Measurements from ENCODE around the gene DISP3. TPM values are rescaled to one million over a fixed set of nuclear protein-coding genes. Genes with fewer than 3 reads are reported as not detected.

DISP3 gene
- total and polyA plus RNA-seq, 9 of the 15 experiments (the other 6 are each of a cell fraction or from before 2014, with no cell fraction given): 0.03 to 0.19 (median 0.15) TPM; not detected in 5

DNA sequence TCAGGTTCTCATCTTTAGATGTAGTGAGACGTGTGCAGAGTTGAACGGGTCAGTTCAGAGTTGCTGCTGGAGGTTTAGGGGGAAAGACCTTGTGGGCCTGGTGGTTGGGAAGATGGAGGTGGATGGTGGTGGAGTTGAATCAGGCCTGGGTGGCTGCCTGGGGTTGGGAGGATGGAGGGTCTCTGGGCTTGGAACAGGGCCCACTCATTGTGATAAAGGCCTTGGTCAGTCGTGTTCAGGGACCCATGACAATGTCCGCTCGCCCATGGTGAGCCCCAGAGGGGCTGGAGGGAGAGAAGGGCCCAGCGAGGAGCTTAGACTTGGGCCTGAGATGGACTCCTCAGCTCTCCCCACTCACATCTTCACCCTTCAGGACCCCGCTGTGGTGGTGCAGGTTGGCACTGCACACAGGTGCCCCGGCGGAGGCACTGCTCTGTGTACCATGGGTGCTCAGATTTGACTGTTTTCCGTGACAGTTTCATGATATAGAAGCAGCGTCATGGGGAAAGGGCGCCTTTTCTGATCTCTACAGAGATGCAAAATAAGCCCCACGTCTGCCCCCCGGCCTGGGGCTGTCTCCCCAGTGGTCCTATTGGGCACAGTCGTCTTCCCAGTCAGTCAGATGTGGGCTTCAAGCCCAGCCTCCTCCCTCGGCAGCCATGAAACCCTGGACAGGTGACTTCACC, 39.2 kb downstream of the DISP3 start:
- in situ Hi-C loops (cut with MboI) (no loop called here), intact Hi-C loops (cut with micrococcal nuclease) (no loop called here)
- DNase-seq (ENCODE audit: extremely low read depth in 1 of 4, low spot score in 3 of 4) (no peak), FAIRE-seq (no peak), ATAC-seq (no peak)
- Histone ChIP-seq H3K79me2 (ENCODE audit: control insufficient read depth, insufficient read depth, low read length) (no peaks in the 10 kb centered on the region), H3K4me2 (ENCODE audit: insufficient read depth, low read length) (no peak overlapping the region), H3K27me3 (ENCODE audit: control insufficient read depth in 2 of 2, insufficient read depth in 2 of 2, low read length in 2 of 2) (peaks cover 6 to 36% of the 10 kb centered on the region in 2 experiments; a peak in 4 of 5 replicates), H3K27ac (ENCODE audit: extremely low read depth, low read depth, low read length) (no peak overlapping the region), H3K36me3 (ENCODE audit: control insufficient read depth, insufficient read depth, low read length) (no peaks in the 10 kb centered on the region), H3K9ac (ENCODE audit: insufficient read depth in 1 of 2, low read depth in 2 of 2, low read length in 2 of 2) (no peak overlapping the region), H3K9me3 (replicated peaks; ENCODE audit: control insufficient read depth, insufficient read depth, low read depth, low read length) (no peaks in the 10 kb centered on the region), H3K9me1 (ENCODE audit: control insufficient read depth, insufficient read depth, low read length) (no peaks in the 10 kb centered on the region), H3K4me3 (no peak overlapping the region), H2AFZ (ENCODE audit: low read depth, low read length) (no peak overlapping the region), H4K20me1 (replicated peaks; ENCODE audit: control insufficient read depth, insufficient read depth, low read length) (no peaks in the 10 kb centered on the region; the same call in 1 of the 2 replicates), H3K4me1 (replicated peaks in 1 of 2; ENCODE audit: control insufficient read depth in 2 of 2, insufficient read depth in 2 of 2, low read length in 2 of 2) (0 out of 5 replicates have a peak, but pooled peaks cover 0 to 3% of the 10 kb centered on the region in 2 experiments)
- no TSS peak for BruUV-seq (replicated peaks)
- 0% methylated on average over 16 of the region's 16 CpGs for WGBS (ENCODE audit: insufficient coverage, low coverage, missing lambda C conversion rate)
- TF ChIP-seq RFX5 (IDR thresholded peaks at IDR 0.05; ENCODE audit: low read depth, low read length): no peak
- no peak for TF ChIP-seq ZNF584 (CRISPR knock-in tag; IDR thresholded peaks at IDR 0.05; ENCODE audit: low read depth)
- ChIA-PET CTCF (ENCODE audit: low intra/inter-chr PET ratio) (no interaction called here), POLR2A (interaction anchor here (0.6 kb wide), 1 partner anchor 1117 kb away, joined by 3 read pairs; no protein-coding TSS in a partner anchor)

DNA sequence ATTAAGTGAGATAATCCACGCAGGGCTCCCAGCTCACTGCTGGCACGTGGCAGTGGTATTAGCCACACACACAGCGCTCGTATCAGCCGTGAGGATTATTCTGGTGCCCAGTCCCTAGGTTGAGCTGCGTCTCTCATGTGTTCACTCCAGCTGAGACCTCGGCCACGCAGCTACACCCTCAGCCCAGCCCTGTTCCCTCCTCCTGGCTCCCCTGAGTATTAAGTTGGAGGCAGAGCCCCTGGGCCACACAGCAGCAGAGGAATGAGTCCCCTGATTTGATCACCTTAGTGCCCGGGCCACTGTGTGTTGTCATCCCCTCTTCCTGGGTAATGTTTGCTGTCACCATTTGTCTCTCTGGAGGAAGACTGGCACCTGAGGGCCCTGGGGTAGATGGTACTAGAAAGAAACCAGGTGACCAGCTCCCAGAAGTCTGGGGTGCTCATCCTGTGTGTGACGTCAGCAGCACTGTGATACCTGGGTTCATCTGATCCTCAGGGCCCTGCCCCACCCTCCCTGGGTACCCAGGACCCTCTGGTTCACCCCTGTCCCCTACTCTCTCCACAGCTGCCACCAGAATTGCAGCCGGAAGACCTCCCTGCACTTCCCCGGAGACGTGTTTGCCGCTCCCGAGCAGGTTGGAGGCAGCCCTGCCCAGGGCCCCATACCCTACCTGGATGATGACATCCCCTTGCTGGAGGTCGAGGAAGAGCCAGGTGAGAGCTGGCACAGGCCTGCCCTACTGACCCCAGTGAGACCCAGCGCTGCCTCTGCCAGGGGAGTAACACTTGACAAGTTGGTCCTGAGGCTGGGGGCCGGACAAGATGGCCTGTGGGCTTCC, 40.1 kb downstream of the DISP3 start:
- Histone ChIP-seq H4K20me1 (replicated peaks; ENCODE audit: control insufficient read depth, insufficient read depth, low read length) (no peaks in the 10 kb centered on the region; the same call in 1 of the 2 replicates), H3K9ac (ENCODE audit: insufficient read depth in 1 of 2, low read depth in 2 of 2, low read length in 2 of 2) (no peak overlapping the region; a peak in 1 of 4 replicates), H3K4me2 (ENCODE audit: insufficient read depth, low read length) (no peak overlapping the region), H3K9me3 (replicated peaks; ENCODE audit: control insufficient read depth, insufficient read depth, low read depth, low read length) (no peaks in the 10 kb centered on the region), H3K36me3 (ENCODE audit: control insufficient read depth, insufficient read depth, low read length) (no peaks in the 10 kb centered on the region), H3K27me3 (ENCODE audit: control insufficient read depth in 2 of 2, insufficient read depth in 2 of 2, low read length in 2 of 2) (peaks cover 6 to 36% of the 10 kb centered on the region in 2 experiments; a peak in 4 of 5 replicates), H2AFZ (ENCODE audit: low read depth, low read length) (no peak overlapping the region), H3K27ac (ENCODE audit: extremely low read depth, low read depth, low read length) (no peak overlapping the region), H3K9me1 (ENCODE audit: control insufficient read depth, insufficient read depth, low read length) (no peaks in the 10 kb centered on the region), H3K4me3 (no peak overlapping the region), H3K4me1 (replicated peaks in 1 of 2; ENCODE audit: control insufficient read depth in 2 of 2, insufficient read depth in 2 of 2, low read length in 2 of 2) (0 out of 5 replicates have a peak, but pooled peaks cover 0 to 3% of the 10 kb centered on the region in 2 experiments), H3K79me2 (ENCODE audit: control insufficient read depth, insufficient read depth, low read length) (no peaks in the 10 kb centered on the region)
- no peak for DNase-seq (ENCODE audit: extremely low read depth in 1 of 4, low spot score in 3 of 4)
- CTCF ChIA-PET (ENCODE audit: low intra/inter-chr PET ratio): no interaction called here
- intact Hi-C loops (cut with micrococcal nuclease): no loop called here
- POLR2A ChIA-PET: interaction anchor here (0.6 kb wide), 1 partner anchor 1117 kb away, joined by 3 read pairs; no protein-coding TSS in a partner anchor
- no peak for ATAC-seq
- BruUV-seq (replicated peaks): no TSS peak
- no peak for FAIRE-seq
- in situ Hi-C loops (cut with MboI): no loop called here
- WGBS (ENCODE audit: insufficient coverage, low coverage, missing lambda C conversion rate): under 1% methylated on average over 17 of the region's 18 CpGs
- no peak for TF ChIP-seq LEF1 (IDR thresholded peaks at IDR 0.05)
- TF ChIP-seq HDAC1 (IDR thresholded peaks at IDR 0.05): no peak
- no peak for TF ChIP-seq ZNF644 (tag; IDR thresholded peaks at IDR 0.05; ENCODE audit: low read depth)
- TF ChIP-seq ETS2 (tag; IDR thresholded peaks at IDR 0.05; ENCODE audit: borderline replicate concordance, poor library complexity, severe bottlenecking): no peak
- TF ChIP-seq, protein P1, sequence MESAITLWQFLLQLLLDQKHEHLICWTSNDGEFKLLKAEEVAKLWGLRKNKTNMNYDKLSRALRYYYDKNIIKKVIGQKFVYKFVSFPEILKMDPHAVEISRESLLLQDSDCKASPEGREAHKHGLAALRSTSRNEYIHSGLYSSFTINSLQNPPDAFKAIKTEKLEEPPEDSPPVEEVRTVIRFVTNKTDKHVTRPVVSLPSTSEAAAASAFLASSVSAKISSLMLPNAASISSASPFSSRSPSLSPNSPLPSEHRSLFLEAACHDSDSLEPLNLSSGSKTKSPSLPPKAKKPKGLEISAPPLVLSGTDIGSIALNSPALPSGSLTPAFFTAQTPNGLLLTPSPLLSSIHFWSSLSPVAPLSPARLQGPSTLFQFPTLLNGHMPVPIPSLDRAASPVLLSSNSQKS (CRISPR knock-in tag; IDR thresholded peaks at IDR 0.05): no peak
- no peak for TF ChIP-seq ZNF699 (CRISPR knock-in tag; IDR thresholded peaks at IDR 0.05; ENCODE audit: insufficient replicate concordance)
- TF ChIP-seq THRAP3 (IDR thresholded peaks at IDR 0.05; ENCODE audit: borderline replicate concordance): no peak
- no peak for TF ChIP-seq FOXK1 (CRISPR knock-in tag; IDR thresholded peaks at IDR 0.05; ENCODE audit: borderline replicate concordance)
- TF ChIP-seq, protein P2, sequence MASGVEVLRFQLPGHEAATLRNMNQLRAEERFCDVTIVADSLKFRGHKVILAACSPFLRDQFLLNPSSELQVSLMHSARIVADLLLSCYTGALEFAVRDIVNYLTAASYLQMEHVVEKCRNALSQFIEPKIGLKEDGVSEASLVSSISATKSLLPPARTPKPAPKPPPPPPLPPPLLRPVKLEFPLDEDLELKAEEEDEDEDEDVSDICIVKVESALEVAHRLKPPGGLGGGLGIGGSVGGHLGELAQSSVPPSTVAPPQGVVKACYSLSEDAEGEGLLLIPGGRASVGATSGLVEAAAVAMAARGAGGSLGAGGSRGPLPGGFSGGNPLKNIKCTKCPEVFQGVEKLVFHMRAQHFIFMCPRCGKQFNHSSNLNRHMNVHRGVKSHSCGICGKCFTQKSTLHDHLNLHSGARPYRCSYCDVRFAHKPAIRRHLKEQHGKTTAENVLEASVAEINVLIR (CRISPR knock-in tag; IDR thresholded peaks at IDR 0.05): no peak
